H9 (cell line): ENCODE data around the gene SGMS2. TPM values are rescaled to one million over a fixed set of nuclear protein-coding genes. Genes with fewer than 3 reads are reported as not detected.

ENCODE experiments used
- DNase-seq: peaks from one replicate; pipeline ENCODE4 v3.0.0-alpha.2; 2017
- H2AFZ ChIP-seq: one replicate; pipeline ENCODE4 v1.6.1; 2013; ENCODE audit warnings: mild to moderate bottlenecking, low read length, control low read depth, moderate library complexity
- H2AK5ac ChIP-seq: 2 replicates; pipeline ENCODE4 v1.6.1; 2013; ENCODE audit warnings: low read length, control low read depth, mixed read lengths; ENCODE audit not compliant: insufficient read length
- H2BK120ac ChIP-seq: one replicate; pipeline ENCODE4 v1.6.1; 2013; ENCODE audit warnings: low read depth, mild to moderate bottlenecking, low read length, control low read depth, inconsistent platforms; ENCODE audit not compliant: poor library complexity, severe bottlenecking
- H2BK12ac ChIP-seq: 2 replicates; pipeline ENCODE4 v1.6.1; 2013; ENCODE audit warnings: low read length, control low read depth, mixed read lengths, low read depth; ENCODE audit not compliant: insufficient read length
- H2BK15ac ChIP-seq: 2 replicates; pipeline ENCODE4 v1.6.1; 2013; ENCODE audit warnings: low read depth, low read length, control low read depth
- H2BK20ac ChIP-seq: one replicate; pipeline ENCODE4 v1.6.1; 2013; ENCODE audit warnings: low read depth, mild to moderate bottlenecking, low read length, control low read depth, inconsistent platforms; ENCODE audit not compliant: poor library complexity, severe bottlenecking
- H2BK5ac ChIP-seq: 2 replicates; pipeline ENCODE4 v1.6.1; 2013; ENCODE audit warnings: low read length, control low read depth, mixed read lengths; ENCODE audit not compliant: insufficient read length
- H3K14ac ChIP-seq: 2 replicates; pipeline ENCODE4 v1.6.1; 2013; ENCODE audit warnings: low read length, control low read depth; ENCODE audit not compliant: insufficient read depth
- H3K18ac ChIP-seq: 2 replicates; pipeline ENCODE4 v1.6.1; 2013; ENCODE audit warnings: low read depth, mild to moderate bottlenecking, mixed read lengths, low read length, control low read depth; ENCODE audit not compliant: insufficient read length
- H3K23ac ChIP-seq: 2 replicates; pipeline ENCODE4 v1.6.1; 2013; ENCODE audit warnings: low read length, control low read depth, mixed read lengths, low read depth; ENCODE audit not compliant: insufficient read length
- H3K23me2 ChIP-seq: 2 replicates; pipeline ENCODE4 v1.6.1; 2013; ENCODE audit warnings: low read depth, mild to moderate bottlenecking, mixed read lengths, low read length, control low read depth; ENCODE audit not compliant: insufficient read length, poor library complexity, severe bottlenecking
- H3K27ac ChIP-seq: 2 replicates; pipeline ENCODE4 v1.5.1; 2013; ENCODE audit warnings: low read length, control low read depth, mixed read lengths, low read depth; ENCODE audit not compliant: insufficient read length
- H3K27me3 ChIP-seq: 2 replicates; pipeline ENCODE4 v1.6.1; 2013; ENCODE audit warnings: low read length, control low read depth, inconsistent platforms; ENCODE audit not compliant: insufficient read depth
- H3K4ac ChIP-seq: 2 replicates; pipeline ENCODE4 v1.6.1; 2013; ENCODE audit warnings: low read depth, mild to moderate bottlenecking, control low read depth, inconsistent platforms, low read length, moderate library complexity
- H3K4me1 ChIP-seq: 2 replicates; pipeline ENCODE4 v1.6.1; 2013; ENCODE audit warnings: low read length, control low read depth, inconsistent platforms; ENCODE audit not compliant: insufficient read depth
- H3K4me2 ChIP-seq: 2 replicates; pipeline ENCODE4 v1.6.1; 2013; ENCODE audit warnings: low read length, control low read depth, mixed read lengths; ENCODE audit not compliant: insufficient read length, insufficient read depth
- H3K56ac ChIP-seq: 2 replicates; pipeline ENCODE4 v1.6.1; 2013; ENCODE audit warnings: low read depth, mild to moderate bottlenecking, mixed read lengths, low read length, control low read depth; ENCODE audit not compliant: insufficient read length
- H3K79me1 ChIP-seq: 2 replicates; pipeline ENCODE4 v1.6.1; 2013; ENCODE audit warnings: low read depth, mild to moderate bottlenecking, moderate library complexity, low read length, control low read depth, inconsistent platforms; ENCODE audit not compliant: insufficient read depth, poor library complexity, severe bottlenecking
- H3K79me2 ChIP-seq: 2 replicates; pipeline ENCODE4 v1.6.1; 2013; ENCODE audit warnings: low read length, control low read depth, inconsistent platforms; ENCODE audit not compliant: insufficient read depth
- H3K9ac ChIP-seq: 2 replicates; pipeline ENCODE4 v1.6.1; 2013; ENCODE audit warnings: low read length, control low read depth, mixed read lengths; ENCODE audit not compliant: insufficient read length; ENCODE audit errors: extremely low read depth
- H3K9me3 ChIP-seq: one replicate; pipeline ENCODE4 v1.6.1; 2013; ENCODE audit warnings: low read depth, low read length, inconsistent platforms; ENCODE audit not compliant: control insufficient read depth
- H3T11ph ChIP-seq: one replicate; pipeline ENCODE4 v1.6.1; 2013; ENCODE audit warnings: mild to moderate bottlenecking, low read length, control low read depth, inconsistent platforms
- H4K20me1 ChIP-seq: one replicate; pipeline ENCODE4 v1.6.1; 2013; ENCODE audit not compliant: control insufficient read depth, insufficient read length, insufficient read depth
- H4K5ac ChIP-seq: 2 replicates; pipeline ENCODE4 v1.6.1; 2013; ENCODE audit warnings: low read depth, mild to moderate bottlenecking, mixed read lengths, low read length, control low read depth; ENCODE audit not compliant: insufficient read length
- H4K8ac ChIP-seq: replicated peaks from 2 replicates; pipeline ENCODE4 v1.6.1; 2013; ENCODE audit warnings: low read length, control low read depth, mixed read lengths, low read depth; ENCODE audit not compliant: insufficient read length
- H4K91ac ChIP-seq: 2 replicates; pipeline ENCODE4 v1.6.1; 2013; ENCODE audit warnings: low read depth, mild to moderate bottlenecking, moderate library complexity, mixed read lengths, low read length, control low read depth; ENCODE audit not compliant: insufficient read length
- H3K27ac Mint-ChIP-seq, 3 experiments: 2 replicates in 2 of 3; 3 replicates in 1 of 3; pipeline ENCODE4 v1.8.0; 2020 to 2021; ENCODE audit warnings: mixed read lengths in 3 of 3, mild to moderate bottlenecking in 1 of 3, moderate library complexity in 1 of 3
- H3K27me3 Mint-ChIP-seq: 2 replicates; pipeline ENCODE4 v1.8.0; 2021; ENCODE audit warnings: low read depth, mild to moderate bottlenecking, moderate library complexity, mixed read lengths
- H3K36me3 Mint-ChIP-seq, 3 experiments: 2 replicates in 2 of 3; 3 replicates in 1 of 3; pipeline ENCODE4 v1.8.0; 2020 to 2021; ENCODE audit warnings: low read depth in 3 of 3, mixed read lengths in 3 of 3; ENCODE audit not compliant: insufficient read depth in 1 of 3
- H3K4me1 Mint-ChIP-seq, 2 experiments: 2 replicates each; pipeline ENCODE4 v1.8.0; 2020; ENCODE audit warnings: mixed read lengths in 2 of 2
- H3K4me3 Mint-ChIP-seq, 2 experiments: 2 replicates in 1 of 2; 3 replicates in 1 of 2; pipeline ENCODE4 v1.8.0; 2020 to 2021; ENCODE audit warnings: mild to moderate bottlenecking in 2 of 2, mixed read lengths in 2 of 2, moderate library complexity in 1 of 2
- H3K9me3 Mint-ChIP-seq, 2 experiments: 2 replicates in 1 of 2; 3 replicates in 1 of 2; pipeline ENCODE4 v1.8.0; 2020; ENCODE audit warnings: mild to moderate bottlenecking in 2 of 2, mixed read lengths in 2 of 2, moderate library complexity in 1 of 2
- WGBS: extraction: QIAGEN DNeasy Blood & Tissue Kit; methylation state at CpG from one replicate; pipeline ENCODE4 v1.1.7; 2013; ENCODE audit warnings: missing lambda C conversion rate, low lambda C conversion rate, mixed read lengths; ENCODE audit not compliant: insufficient read length; ENCODE audit errors: extremely low coverage; 5-methylcytosine and 5-hydroxymethylcytosine counted together
- total RNA-seq: library from RNA; stranded (reverse); gene quantifications from 2 replicates; pipeline ENCODE4 v1.2.1, GENCODE V29; 2021
- TF ChIP-seq, protein P1 (sequence below): fragments of 200-600 bp; sonication (generic); conservative IDR thresholded peaks from 3 replicates; pipeline ENCODE4 v1.8.0; 2021; ENCODE audit warnings: antibody characterized with exemption, mild to moderate bottlenecking

SGMS2 gene
- total RNA-seq, 1 experiment from 2014 or later, result 9.7 TPM

GRCh38 chr4:107900508-107900907 lies 75.8 kb downstream of the SGMS2 start:
- Histone ChIP-seq H3K23ac (no peak overlapping the region), H3K79me2 (no peaks in the 10 kb centered on the region), H2AK5ac (no peak overlapping the region), H3K27me3 (no peaks in the 10 kb centered on the region), H3K4me1 (no peaks in the 10 kb centered on the region), H4K5ac (no peak overlapping the region), H2BK15ac (no peak overlapping the region), H3K56ac (no peak overlapping the region), H3K27ac (no peak overlapping the region), H4K8ac (no peak overlapping the region), H2BK20ac (no peak overlapping the region), H3K18ac (no peak overlapping the region), H4K91ac (no peak overlapping the region), H3K9me3 (no peaks in the 10 kb centered on the region), H3K9ac (no peak overlapping the region), H3K23me2 (no peaks in the 10 kb centered on the region), H2BK120ac (no peak overlapping the region), H3T11ph (no peak overlapping the region), H2BK5ac (no peak overlapping the region), H2AFZ (no peak overlapping the region), H3K14ac (no peak overlapping the region), H3K4ac (no peak overlapping the region), H4K20me1 (no peaks in the 10 kb centered on the region), H3K4me2 (no peak overlapping the region), H2BK12ac (no peak overlapping the region), H3K79me1 (no peaks in the 10 kb centered on the region)
- no peaks in the 10 kb centered on the region for H3K27me3 Mint-ChIP-seq
- peaks cover 13 to 28% (median 27%) of the 10 kb centered on the region in 3 experiments for H3K36me3 Mint-ChIP-seq
- H3K9me3 Mint-ChIP-seq, result peaks cover 9 to 11% of the 10 kb centered on the region in 2 experiments
- TF ChIP-seq, protein P1, sequence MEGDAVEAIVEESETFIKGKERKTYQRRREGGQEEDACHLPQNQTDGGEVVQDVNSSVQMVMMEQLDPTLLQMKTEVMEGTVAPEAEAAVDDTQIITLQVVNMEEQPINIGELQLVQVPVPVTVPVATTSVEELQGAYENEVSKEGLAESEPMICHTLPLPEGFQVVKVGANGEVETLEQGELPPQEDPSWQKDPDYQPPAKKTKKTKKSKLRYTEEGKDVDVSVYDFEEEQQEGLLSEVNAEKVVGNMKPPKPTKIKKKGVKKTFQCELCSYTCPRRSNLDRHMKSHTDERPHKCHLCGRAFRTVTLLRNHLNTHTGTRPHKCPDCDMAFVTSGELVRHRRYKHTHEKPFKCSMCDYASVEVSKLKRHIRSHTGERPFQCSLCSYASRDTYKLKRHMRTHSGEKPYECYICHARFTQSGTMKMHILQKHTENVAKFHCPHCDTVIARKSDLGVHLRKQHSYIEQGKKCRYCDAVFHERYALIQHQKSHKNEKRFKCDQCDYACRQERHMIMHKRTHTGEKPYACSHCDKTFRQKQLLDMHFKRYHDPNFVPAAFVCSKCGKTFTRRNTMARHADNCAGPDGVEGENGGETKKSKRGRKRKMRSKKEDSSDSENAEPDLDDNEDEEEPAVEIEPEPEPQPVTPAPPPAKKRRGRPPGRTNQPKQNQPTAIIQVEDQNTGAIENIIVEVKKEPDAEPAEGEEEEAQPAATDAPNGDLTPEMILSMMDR, result no peak
- no peak overlapping the region for H3K4me3 Mint-ChIP-seq
- H3K4me1 Mint-ChIP-seq, result peaks cover 3 to 15% of the 10 kb centered on the region in 2 experiments
- WGBS, result no CpG with 5 or more reads among the region's 3 CpGs
- no peak overlapping the region for H3K27ac Mint-ChIP-seq
- DNase-seq, result no peak
